Thyroid gland (tissue), 4 donors: ENCODE results near the gene PRKACA. TPM values are rescaled to one million over a fixed set of nuclear protein-coding genes. Genes with fewer than 3 reads are reported as not detected.

ENCODE experiments used
- DNase-seq, 2 donors: peaks; one replicate each; pipeline ENCODE4 v3.0.0-alpha.2; 2019
- H3K27ac ChIP-seq, 3 donors: fragments of 200-600 bp; sonication (generic); 1 replicate in 2 of 3; 2 replicates in 1 of 3; pipeline ENCODE4 v1.5.1; 2016 to 2019; ENCODE audit warnings: mild to moderate bottlenecking in 1 of 3, moderate library complexity in 1 of 3
- H3K27me3 ChIP-seq: fragments of 200-600 bp; sonication (generic); one replicate; pipeline ENCODE4 v1.5.1; 2019
- H3K36me3 ChIP-seq, 2 donors: fragments of 200-600 bp; sonication (generic); one replicate each; pipeline ENCODE4 v1.5.1; 2016 to 2019
- H3K4me1 ChIP-seq, 2 donors: fragments of 200-600 bp; sonication (generic); one replicate each; pipeline ENCODE4 v1.5.1; 2017 to 2019
- H3K4me3 ChIP-seq, 3 donors: fragments of 200-600 bp; sonication (generic); replicated peaks in 1 of 3; 1 replicate in 2 of 3; 2 replicates in 1 of 3; pipeline ENCODE4 v1.5.1; 2016; ENCODE audit warnings: mild to moderate bottlenecking in 1 of 3
- H3K9me3 ChIP-seq: fragments of 200-600 bp; sonication (generic); one replicate; pipeline ENCODE4 v1.5.1; 2017
- POLR2A ChIP-seq, 2 donors: fragments of 450-650 bp; IDR thresholded peaks; one replicate each; pipeline ENCODE4 v1.6.1; 2017; ENCODE audit warnings: antibody characterized with exemption in 2 of 2, mild to moderate bottlenecking in 2 of 2, moderate library complexity in 1 of 2
- WGBS, 2 donors: methylation state at CpG; one replicate each; pipeline ENCODE4 v1.1.5; 2017; 5-methylcytosine and 5-hydroxymethylcytosine counted together
- intact Hi-C: fragments of 100-400 bp; cut with DNase I; formaldehyde crosslinking; loops from one replicate; pipeline ENCODE4 v1.15.1; 2023
- total RNA-seq, 4 donors: library from RNA; depleted of rRNA; stranded (reverse); fragments of >200 nt; gene quantifications; one replicate each; pipeline ENCODE4 v1.2.3, GENCODE V29; 2016
- TF ChIP-seq, protein P1 (sequence below), 6 experiments: fragments of 200-600 bp in 3 of 6; fragments of 450-650 bp in 3 of 6; sonication (generic) in 3 of 6; IDR thresholded peaks; one replicate each; pipeline ENCODE4 v1.5.1; 2016 to 2019; ENCODE audit warnings: antibody characterized with exemption in 6 of 6, mild to moderate bottlenecking in 2 of 6, inconsistent platforms in 1 of 6, moderate library complexity in 1 of 6

Gene PRKACA
- total RNA-seq, 4 donors from 2014 or later, result 33.2 to 69.4 (median 55.5) TPM

GRCh38 chr19:14078411-14078810 lies 39.2 kb downstream of the PRKACA start:
- no peak for DNase-seq
- H3K9me3 ChIP-seq, result no peaks in the 10 kb centered on the region
- no peak overlapping the region for H3K27ac ChIP-seq
- peaks cover 23 to 27% of the 10 kb centered on the region in 2 donors for H3K4me1 ChIP-seq
- TF ChIP-seq, protein P1, sequence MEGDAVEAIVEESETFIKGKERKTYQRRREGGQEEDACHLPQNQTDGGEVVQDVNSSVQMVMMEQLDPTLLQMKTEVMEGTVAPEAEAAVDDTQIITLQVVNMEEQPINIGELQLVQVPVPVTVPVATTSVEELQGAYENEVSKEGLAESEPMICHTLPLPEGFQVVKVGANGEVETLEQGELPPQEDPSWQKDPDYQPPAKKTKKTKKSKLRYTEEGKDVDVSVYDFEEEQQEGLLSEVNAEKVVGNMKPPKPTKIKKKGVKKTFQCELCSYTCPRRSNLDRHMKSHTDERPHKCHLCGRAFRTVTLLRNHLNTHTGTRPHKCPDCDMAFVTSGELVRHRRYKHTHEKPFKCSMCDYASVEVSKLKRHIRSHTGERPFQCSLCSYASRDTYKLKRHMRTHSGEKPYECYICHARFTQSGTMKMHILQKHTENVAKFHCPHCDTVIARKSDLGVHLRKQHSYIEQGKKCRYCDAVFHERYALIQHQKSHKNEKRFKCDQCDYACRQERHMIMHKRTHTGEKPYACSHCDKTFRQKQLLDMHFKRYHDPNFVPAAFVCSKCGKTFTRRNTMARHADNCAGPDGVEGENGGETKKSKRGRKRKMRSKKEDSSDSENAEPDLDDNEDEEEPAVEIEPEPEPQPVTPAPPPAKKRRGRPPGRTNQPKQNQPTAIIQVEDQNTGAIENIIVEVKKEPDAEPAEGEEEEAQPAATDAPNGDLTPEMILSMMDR (IDR thresholded peaks at IDR 0.05), result no peak
- no peak for TF ChIP-seq POLR2A (IDR thresholded peaks at IDR 0.05)
- H3K36me3 ChIP-seq, result no peaks in the 10 kb centered on the region
- 78 to 91% methylated on average over 2 of the region's 2 CpGs for WGBS, 2 donors
- no peak overlapping the region for H3K4me3 ChIP-seq
- H3K27me3 ChIP-seq, result no peaks in the 10 kb centered on the region
- intact Hi-C loops, result no loop called here

GRCh38 chr19:14073925-14074838 lies 43.4 kb downstream of the PRKACA start:
- intact Hi-C loops, result loop anchor here (2.0 to 5.0 kb wide), 2 partner anchors 117 to 195 kb away; no protein-coding TSS in a partner anchor
- H3K27ac ChIP-seq, result peak overlapping the region; percentile 30 to 87 (median 46)
- no peaks in the 10 kb centered on the region for H3K27me3 ChIP-seq
- H3K4me1 ChIP-seq, result peaks cover 15 to 19% of the 10 kb centered on the region in 2 donors
- DNase-seq, result peak in 1 of 2 donors; percentile 36
- no peaks in the 10 kb centered on the region for H3K36me3 ChIP-seq
- WGBS, 2 donors, result 3% methylated on average over 21 to 33 of the region's 44 CpGs
- TF ChIP-seq, protein P1 (IDR thresholded peaks at IDR 0.05), result no peak
- no peak for TF ChIP-seq POLR2A (IDR thresholded peaks at IDR 0.05)
- peak overlapping the region; percentile 3 to 64 (median 25) for H3K4me3 ChIP-seq
- no peaks in the 10 kb centered on the region for H3K9me3 ChIP-seq

DNA sequence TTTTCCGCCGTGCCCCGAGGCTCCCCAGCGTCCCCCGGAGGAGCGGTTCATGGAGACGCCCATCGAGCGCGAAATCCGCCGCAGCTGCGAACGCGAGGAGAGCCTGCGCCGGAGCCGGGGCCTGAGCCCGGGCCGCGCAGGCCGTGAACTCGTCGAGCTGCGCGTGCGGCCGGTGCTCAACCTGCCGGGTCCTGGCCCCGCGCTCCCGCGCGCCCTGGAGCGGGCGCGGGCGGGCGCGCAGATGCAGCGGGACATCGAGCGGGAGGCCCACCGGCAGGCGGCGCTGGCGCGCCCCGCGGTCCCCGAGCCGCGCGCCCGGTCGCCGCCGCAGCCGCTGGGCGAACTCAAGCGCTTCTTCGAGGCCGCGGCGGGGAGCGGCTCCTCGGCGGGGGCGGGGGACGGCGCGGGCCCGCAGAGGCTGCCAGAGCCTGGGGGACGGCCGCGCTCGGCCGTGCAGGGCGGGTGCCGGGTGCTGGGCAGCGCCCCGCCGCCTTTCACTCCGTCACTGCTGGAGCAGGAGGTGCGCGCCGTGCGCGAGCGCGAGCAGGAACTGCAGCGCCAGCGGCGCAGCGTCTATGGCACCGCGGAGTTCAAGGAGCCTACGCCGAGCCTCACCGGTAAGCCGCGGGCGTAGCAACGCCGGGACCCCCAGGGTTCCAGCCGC lies 44.2 kb downstream of the PRKACA start:
- DNase-seq, result peak; percentile 81 to 83
- intact Hi-C loops, result loop anchor here (5.0 kb wide), 1 partner anchor 116 kb away; no protein-coding TSS in a partner anchor
- peak in 1 of 2 donors; percentile 56 for TF ChIP-seq POLR2A (IDR thresholded peaks at IDR 0.05)
- TF ChIP-seq, protein P1 (IDR thresholded peaks at IDR 0.05), result peak in 3 of 6 experiments; percentile 81 to 94 (median 89)
- no peaks in the 10 kb centered on the region for H3K27me3 ChIP-seq
- H3K4me1 ChIP-seq, result peaks cover 15 to 19% of the 10 kb centered on the region in 2 donors
- H3K9me3 ChIP-seq, result no peaks in the 10 kb centered on the region
- WGBS, 2 donors, result 0 to 12% methylated on average over 3 to 6 of the region's 106 CpGs
- H3K4me3 ChIP-seq, result peak overlapping the region; percentile 35 to 64 (median 38)
- peak overlapping the region; percentile 67 to 90 (median 85) for H3K27ac ChIP-seq
- no peaks in the 10 kb centered on the region for H3K36me3 ChIP-seq

DNA sequence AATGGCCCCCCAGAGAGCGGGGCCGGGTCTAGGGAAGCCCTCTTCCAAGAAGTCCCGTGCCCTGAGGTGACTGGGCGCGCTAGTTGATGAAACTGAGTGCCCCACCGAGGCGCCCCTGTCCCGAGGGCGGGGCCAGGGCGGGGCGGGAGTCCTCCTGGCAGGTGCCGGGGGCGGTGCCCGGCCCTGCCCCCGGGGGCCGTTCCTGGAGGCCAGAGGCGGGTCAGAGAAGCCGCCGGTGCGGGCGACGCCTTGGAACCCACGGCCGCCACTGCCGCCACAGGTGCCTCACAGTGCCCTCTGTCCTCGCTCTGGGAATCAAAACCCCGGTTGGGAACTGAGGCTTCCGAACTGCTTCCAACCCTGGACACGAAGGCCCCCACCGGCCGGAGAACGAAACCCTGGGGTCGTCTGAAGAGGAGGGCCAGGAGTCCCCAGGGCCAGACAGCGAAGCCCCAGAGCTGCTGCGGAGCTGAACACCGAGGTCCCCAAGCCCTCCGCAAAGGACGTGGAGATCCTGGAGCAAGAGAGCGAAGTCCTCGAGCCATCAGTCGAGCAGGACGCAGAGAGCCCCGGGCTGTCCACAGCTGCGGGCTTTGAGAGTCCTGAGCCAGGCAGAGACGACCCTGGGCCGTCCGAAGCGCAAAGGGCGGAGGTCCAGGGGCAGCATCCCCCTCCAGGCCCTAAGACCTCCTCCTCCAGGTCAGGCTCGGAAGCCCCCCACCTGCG lies 44.9 kb downstream of the PRKACA start, which contains the start of gene MISP3:
MISP3 (plus strand) TSS at position 252 of the 726 bp plus-strand sequence. CDS start 524 bp downstream, outside the sequence.
- H3K27me3 ChIP-seq, result no peaks in the 10 kb centered on the region
- H3K27ac ChIP-seq, result peak within 1 kb of the TSS; percentile 67 to 90 (median 85)
- DNase-seq, result peak; percentile 88 to 90
- H3K36me3 ChIP-seq, result no peaks in the 10 kb centered on the region
- 1% methylated on average over 25 of the region's 51 CpGs; no CpG with 5 or more reads in 1 of the 2 donors for WGBS, 2 donors
- no peaks in the 10 kb centered on the region for H3K9me3 ChIP-seq
- intact Hi-C loops, result loop anchor here (5.0 kb wide), 1 partner anchor 115 kb away; no protein-coding TSS in a partner anchor
- peaks cover 15 to 19% of the 10 kb centered on the region in 2 donors for H3K4me1 ChIP-seq
- H3K4me3 ChIP-seq, result peak within 1 kb of the TSS; percentile 35 to 64 (median 38)
- TF ChIP-seq, protein P1 (IDR thresholded peaks at IDR 0.05), result peak in 1 of 6 experiments; percentile 13
- peak in 1 of 2 donors; percentile 50 for TF ChIP-seq POLR2A (IDR thresholded peaks at IDR 0.05)
